Left renal pelvis (tissue), 4 donors: ENCODE measurements around the gene AKR1C8. TPM values are rescaled to one million over a fixed set of nuclear protein-coding genes. Genes with fewer than 3 reads are reported as not detected.
A peak's percentile ranks its signal among the peaks of the same experiment; 100 is the strongest.
"Not testable (repeated sequence)": the region's sequence is repeated elsewhere in the genome, so short reads cannot be mapped to it uniquely, and the experiment has no call there.

Source experiments
- DNase-seq, 4 donors: peaks; one replicate each; pipeline ENCODE4 v3.0.0-alpha.2; 2013; ENCODE audit warnings: low read depth in 4 of 4, low spot score in 3 of 4
- polyA plus RNA-seq, 4 donors: library from polyadenylated mRNA; unstranded; fragments of 120-200 nt; gene quantifications; one replicate each; pipeline ENCODE4 v1.2.1, GENCODE V29; 2013; ENCODE audit not compliant: insufficient read length in 4 of 4

The AKR1C8 gene
- polyA plus RNA-seq, 4 donors: 0.11 to 0.58 (median 0.20) TPM; not detected in 1

DNA sequence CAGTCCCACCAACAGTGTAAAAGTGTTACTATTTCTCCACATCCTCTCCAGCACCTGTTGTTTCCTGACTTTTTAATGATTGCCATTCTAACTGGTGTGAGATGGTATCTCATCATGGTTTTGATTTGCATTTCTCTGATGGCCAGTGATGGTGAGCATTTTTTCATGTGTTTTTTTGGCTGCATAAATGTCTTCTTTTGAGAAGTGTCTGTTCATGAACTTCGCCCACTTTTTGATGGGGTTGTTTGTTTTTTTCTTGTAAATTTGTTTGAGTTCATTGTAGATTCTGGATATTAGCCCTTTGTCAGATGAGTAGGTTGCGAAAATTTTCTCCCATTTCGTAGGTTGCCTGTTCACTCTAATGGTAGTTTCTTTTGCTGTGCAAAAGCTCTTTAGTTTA, 9.4 kb downstream of the AKR1C8 start:
- not testable (repeated sequence) for DNase-seq

DNA sequence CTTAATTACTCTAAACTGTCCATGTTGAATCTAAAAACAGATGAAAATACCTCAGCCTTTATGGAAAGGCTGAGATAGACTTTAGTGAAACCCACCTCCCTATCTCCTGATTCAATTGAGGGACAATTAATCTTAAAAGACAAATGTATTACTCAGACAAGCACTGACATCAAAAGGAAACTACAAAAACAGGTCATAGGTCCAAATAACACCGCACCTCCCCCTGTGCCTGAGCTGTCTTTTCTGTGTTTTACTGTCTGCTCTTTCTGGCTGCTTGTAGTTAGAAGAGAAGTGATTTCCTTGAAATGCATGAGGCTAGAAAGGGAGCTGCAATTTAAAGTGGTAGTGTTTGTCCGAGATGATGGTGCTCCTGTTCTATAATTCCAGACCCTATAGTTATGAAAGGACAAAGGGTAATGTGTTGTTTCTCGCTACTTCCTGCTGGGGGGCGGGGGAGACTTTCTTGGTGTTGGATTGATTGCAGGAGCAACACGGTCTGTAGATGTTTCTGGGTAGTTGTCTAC, 16.0 kb downstream of the AKR1C8 start:
- no peak for DNase-seq

DNA sequence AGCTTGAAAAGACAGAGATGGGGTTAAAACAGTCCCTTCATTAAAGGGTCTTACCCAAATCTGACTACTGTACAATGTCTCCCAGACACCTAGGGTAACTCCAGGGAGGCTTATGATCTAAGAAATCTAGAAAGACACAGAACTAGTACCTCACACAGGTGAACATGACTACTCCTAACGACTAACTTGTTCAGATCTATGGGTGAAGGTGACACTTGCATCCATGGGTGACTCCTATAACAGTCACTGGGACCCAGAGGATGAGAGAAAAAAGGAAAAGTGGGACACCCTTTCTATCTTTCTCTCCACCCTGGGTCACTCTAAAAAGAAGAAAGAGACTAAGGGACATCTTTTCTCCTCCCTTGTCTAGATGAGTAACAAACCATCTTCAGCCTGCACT, 19.2 kb downstream of the AKR1C8 start:
- DNase-seq: no peak

DNA sequence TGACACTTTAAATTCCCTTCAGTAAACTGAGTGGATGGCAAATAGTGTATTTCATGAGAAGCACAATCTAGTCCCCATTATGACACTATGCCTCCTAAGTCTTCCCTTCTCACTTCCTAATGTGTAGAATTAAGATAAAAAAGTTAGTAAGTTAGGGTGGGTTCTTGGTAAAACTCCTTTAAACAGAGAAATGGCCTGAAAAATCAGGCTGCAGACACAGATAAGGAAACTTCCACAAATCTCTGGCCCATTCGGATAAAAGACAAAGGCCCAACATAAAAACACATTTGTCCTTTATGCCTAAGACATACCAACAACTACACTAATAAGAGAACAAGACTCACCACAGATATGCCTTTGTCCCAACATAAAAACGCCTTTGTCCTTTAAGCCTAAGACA, 21.5 kb downstream of the AKR1C8 start:
- DNase-seq: no peak

DNA sequence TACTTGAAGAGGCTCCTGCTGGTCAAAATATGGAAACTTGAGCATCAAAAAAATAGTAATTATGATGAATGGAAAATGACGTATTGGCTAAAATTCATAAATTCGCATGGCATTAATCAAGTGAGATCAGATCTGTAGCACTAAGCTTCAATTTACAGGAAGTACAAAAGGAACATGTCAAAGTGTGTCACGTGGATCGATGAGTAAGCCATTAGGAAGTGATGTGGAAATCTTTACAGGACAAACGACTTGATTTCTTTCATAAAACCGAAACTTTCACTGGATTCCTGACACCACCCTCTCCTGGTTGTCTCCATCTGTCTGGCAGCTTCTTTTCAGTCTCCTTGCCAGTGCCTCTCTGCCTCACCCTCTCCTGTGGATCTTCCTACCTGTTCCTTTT, 25.8 kb downstream of the AKR1C8 start:
- no peak for DNase-seq

DNA sequence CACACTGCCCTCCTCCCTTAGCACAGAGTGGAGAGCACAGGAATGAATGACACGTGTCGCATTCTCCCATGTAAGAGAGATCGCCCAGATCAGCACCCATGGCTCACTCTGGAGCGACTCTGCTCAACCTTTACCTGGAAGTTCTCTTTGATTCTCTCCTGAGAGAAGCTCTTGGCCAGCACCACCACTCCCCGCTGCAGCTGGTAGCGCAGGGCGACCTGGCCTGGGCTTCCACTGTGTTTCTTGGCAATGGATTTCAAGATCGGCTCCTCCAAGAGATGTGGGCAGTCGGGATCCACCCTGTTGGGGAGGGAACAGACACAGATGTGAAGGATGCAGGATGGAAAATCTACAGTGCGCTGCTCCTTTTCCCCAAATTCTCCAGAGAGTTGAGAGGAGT, 27.4 kb downstream of the AKR1C8 start:
- DNase-seq: no peak

DNA sequence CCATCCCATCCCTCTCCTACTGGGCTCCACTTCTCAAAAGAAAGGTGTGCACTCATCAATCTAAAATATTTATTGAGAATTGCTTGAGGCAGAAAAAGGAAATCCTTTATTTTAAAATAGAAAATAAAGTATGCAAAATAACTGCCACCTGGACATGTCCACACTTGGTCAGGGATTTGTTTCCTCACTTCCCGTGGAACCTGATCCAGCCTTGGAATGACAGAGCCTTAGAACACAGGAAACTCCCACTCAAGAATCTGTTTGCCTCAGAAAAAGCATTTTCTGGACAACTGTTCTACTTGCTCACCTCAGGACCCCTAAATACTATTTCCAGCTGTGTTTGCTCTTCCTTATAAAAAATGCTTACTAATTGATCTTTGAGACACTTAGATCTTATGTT, 29.0 kb downstream of the AKR1C8 start:
- DNase-seq: no peak

DNA sequence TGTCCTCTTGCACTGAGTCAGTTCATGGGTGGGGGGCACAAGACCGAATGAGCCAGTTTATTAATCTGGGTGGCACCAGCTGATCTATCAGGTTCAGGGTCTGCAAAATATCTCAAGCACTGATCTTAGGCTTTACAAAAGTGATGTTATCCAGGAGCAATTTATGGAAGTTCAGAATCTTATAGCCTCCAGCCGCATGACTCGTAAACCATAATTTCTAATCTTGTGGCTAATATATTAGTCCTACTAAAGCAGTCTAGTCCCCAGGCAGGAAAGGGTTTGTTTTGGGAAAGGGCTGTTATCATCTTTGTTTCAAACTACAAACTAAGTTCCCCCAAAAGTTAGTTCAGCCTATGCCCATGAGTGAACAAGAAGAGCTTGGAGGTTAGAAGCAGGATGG, 33.9 kb downstream of the AKR1C8 start:
- no peak for DNase-seq

DNA sequence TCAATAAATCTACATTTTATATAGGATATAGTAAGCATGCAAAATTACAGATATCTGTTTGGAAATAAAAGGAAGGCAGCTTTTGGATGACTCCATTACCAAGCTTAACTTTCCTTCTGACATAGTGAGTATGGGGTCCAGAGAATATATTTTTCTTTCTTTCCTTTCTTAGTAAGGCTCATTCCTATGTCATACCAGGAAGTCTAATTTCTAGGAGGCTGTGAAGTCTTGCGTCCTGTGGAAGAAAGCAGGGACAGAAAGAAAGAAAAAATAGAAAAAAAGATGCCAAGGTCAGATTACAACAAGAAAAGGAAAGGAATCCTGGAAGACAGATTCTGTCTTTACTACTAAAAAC, 36.3 kb downstream of the AKR1C8 start:
- DNase-seq: no peak

DNA sequence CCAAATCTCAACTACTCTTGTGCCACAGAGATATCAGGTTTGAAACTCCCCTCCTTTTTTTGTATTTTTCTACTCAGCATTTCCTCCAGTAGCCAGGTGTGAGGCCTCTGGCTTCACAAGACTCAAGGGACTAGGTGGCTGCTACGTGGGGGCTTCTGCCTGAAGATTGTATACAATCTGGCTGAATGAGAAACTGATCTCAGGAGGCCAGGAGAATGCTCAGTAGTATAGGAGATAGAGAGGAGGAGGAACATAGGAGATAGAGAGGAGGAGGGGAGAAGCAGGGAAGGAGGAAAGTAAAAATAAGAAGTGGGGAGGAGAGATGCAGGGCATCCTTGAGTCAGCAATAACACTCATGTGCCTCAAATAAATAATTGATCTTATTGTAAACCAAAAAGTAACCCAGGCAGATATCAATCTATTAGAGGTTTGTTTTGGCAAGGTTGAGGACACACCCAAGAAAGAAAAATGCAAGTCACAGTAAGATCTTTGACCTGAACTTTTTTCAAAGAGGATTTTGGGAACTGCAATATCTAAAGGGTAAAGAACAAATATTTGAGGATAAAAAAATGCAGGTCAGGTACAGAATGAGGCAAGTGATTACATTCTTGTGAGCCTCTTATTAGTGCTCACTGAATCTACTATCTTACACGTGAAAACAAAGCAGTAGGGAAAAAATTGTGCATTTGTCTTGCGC, 36.8 kb downstream of the AKR1C8 start:
- DNase-seq: no peak

DNA sequence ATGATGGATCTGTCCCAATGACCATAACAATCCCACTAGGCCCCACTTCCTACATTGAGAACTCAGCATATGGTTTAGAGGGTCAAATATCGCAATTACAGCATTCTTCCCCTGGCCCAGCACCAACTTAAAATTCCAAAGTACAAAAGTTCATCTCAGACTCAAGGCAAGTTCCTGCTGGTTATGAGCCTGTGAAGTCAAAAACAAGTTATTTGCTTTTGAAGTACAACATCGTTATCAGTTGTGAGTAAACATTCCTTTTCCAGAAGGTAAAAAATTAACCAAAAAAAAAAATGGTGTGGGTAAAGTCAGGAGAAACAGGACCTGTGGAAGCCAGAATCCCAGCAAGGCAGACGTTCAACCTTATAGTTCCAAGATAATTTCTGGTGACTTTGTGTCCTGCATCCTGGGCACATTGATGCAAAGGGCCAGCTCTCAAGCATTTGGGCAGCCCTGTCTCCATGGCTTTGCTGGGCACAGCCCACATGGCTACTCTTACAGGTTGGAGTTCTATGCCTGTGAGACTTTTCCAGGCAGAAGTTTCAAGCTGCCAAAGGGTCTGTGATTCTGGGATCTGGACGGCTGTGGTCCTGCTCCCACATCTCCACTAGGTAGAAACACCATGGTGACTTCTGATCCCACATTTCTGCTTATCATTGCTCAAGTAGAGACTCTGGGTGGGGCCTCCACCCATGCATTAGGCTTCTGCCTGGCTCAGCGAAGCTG, 37.5 kb downstream of the AKR1C8 start:
- DNase-seq: no peak

DNA sequence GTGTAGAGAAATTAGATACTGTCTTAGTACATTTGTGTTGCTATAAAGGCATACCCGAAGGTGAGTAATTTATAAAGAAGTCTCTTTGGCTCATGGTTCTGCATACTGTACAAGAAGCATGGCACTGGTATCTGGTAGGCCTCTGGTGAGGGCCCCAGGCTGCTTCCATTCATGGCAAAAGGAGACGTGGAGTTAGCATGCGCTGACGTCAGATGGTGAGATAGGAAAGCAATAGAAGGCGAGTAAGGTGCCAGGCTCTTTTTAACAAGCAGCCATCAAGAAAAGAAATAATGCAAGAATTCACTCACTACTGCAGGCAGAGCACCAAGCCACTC, 38.1 kb downstream of the AKR1C8 start:
- DNase-seq: no peak

DNA sequence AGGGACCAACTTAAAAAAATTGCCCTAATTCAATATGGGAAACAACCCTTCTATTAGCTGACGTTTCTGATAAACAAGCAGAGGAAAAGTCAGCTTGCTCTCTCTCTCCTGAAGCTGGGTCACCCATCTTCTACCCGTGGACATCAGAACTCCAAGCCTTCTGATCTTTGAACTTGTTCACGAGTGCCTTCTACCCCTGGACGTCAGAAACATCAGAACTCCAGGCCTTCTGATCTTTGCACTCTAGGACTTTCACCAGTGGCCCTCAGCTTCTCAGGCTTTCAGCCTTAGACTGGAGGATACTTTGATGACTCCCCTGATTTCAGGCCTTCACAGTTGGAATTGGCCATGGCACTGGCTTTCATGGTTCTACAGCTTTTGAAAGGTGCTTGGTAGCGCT, 41.8 kb downstream of the AKR1C8 start:
- DNase-seq: no peak

DNA sequence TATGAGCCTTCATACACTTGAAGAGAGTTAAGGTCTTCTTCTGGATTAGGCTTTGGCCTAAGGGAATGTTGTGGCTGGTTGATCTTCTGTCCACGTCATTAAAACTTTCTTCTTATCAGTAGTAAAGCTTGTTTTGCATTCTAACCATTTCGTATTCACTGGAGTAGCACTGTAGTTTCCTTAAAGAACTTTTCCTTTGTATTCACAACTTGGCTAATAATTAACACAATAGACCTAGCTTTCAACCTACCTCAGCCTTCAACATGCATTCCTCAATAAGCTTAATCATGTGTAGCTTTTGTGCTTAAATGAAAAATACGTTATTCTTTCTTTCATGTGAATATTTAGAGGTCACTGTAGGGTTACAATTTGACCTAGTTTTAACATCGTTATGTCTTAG, 42.8 kb downstream of the AKR1C8 start:
- DNase-seq: peak in 2 of 4 donors; percentile 12 to 17

DNA sequence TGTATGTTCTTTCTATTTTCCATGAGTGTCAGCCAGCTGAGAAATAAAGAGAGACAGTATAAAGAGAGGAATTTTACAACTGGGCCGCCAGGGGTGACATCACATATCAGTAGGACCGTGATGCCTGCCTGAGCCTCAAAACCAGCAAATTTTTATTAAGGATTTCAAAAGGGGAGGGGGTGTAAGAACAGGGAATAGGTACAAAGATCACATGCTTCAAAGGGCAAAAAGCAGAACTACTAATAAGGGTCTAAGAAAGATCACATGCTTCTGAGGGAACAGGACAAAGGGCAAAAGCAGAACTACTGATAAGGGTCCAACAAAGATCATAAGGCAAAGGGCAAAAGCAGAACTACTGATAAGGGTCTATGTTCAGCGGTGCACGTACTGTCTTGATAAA, 47.3 kb downstream of the AKR1C8 start:
- not testable (repeated sequence) for DNase-seq

DNA sequence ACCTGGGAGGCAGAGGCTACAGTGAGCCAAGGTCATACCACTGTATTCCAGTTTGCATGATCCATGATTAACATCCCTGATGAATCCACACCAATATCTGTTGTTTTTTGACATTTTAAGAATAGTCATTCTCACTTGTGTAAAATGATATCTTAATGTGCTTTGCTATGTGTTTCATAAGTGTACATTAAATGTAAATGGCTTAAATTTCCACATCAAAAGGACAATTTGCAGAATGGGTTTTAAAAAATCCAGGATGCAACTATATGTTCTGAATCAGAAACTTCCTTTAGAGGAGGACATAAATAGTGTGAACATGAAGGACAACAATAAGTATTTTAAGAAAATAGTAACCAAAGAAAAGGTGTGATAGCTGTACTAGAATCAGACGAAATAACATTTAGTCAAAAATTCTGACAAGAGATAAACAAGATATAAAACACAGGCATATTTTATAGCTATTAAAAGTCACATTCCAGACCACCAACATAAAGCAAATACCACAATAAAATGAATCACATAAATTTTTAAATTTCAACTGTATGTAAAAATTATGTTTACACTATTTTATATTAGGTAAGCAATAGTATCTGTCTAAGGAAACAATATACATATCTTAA, 48.4 kb downstream of the AKR1C8 start:
- no peak for DNase-seq

DNA sequence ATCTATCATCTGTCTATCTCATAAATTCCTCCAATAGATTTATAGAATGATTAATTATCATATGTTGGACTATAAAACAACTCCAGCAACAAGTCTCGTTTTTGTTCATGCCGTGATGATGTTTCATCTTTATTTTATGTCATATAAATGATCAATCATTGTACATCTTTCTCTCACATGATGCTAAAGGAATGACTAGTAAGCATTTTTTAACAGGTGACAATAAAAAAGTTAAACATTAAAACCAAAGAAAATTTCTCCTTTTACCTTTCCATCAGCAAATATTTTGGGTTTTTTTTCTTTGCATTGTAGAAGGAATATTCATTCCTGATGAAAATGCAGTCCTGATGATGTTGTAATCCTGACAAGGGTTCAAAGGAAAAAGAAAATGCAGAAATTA, 49.4 kb downstream of the AKR1C8 start:
- no peak for DNase-seq

DNA sequence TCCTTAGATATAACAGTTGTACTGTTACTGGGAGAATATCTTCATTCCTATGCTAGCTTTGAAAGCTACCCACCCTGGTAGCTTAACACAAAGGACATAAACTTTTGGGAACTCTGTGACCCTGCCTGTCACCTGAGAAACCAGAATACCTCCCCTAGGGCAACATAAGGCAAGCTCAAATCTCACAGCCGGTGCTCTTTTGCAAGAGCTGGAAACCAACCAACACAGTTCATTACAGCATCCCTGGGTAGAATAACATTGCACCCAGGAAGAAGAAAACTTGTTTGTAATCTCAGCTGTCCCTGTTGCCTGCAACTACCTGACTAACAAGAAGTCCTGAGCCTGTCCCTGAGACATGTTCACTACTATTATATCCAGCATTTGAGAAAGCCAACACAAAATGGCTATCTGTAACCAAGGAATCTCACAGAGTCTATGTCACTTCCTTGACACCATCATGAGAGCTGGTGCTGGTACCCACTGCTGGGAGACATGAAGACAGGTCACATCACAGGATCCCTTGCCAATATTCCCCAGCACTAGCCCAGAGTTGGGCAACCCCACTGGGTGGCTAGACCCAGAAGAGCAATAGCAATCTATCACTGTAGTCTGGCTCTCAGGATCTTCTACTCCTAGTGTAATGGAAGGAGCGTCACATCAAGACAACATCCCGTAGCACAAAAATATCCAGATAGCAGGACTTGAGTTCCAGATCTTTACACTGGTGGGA, 59.5 kb downstream of the AKR1C8 start:
- no peak for DNase-seq

DNA sequence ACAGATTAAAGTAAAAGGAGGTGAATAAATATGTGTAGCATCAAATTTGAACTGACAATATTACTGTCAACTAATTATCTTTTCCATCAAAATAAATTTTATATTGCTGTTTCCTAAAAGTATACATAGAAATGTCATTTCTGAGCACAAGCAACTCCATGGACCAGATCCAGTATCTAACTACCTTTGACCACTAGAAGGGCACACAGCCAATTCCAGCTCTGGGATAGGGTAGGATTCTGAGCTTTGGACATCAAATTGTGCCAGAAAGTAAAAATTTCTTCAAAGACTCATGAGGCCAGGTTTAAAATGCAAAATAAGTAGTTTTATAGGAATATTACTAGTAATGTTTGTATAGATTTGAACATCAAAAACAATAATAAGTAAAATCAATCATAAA, 61.1 kb downstream of the AKR1C8 start:
- DNase-seq: no peak

DNA sequence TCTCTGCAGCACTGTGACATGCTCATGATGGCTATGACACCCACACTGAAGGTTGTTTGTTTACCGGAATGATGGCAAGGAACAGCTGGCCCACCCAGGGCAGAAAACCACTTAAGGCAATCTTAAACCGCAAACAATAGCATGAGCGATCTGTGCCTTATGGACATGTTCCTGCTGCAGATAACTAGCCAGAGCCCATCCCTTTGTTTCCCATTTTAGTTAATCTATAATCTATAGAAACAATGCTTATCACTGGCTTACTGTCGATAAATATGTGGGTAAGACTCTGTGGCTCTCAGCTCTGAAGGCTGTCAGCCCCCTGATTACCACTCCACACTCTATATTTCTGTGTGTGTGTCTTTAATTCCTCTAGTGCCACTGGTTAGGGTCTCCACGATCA, 65.0 kb downstream of the AKR1C8 start:
- not testable (repeated sequence) for DNase-seq

DNA sequence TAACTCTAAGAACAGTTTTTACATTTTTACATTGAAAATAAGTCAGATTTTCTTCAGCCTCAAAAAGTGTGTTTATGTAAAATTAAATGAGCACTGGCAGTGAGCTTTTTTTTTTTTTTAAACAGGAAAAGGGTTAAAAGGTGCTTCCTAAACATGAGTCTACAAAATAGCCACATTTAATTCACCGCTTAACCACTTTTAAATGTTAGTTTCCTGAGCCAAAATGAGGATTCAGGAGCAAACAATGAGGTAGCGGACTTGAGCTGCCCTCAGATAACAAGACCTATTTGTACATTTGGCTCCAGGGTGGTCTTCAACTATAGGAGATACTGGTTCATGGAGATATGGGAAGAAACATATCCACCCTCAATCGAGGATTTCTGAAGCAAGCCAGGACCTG, 67.9 kb downstream of the AKR1C8 start:
- DNase-seq: no peak
